Activated naive CD4-positive, alpha-beta T cell treated with anti-CD3 and anti-CD28 coated beads for 36 hours (primary cell): ENCODE measurements around the gene RGS11. TPM values are rescaled to one million over a fixed set of nuclear protein-coding genes. Genes with fewer than 3 reads are reported as not detected.
"Not testable (repeated sequence)": the region's sequence is repeated elsewhere in the genome, so short reads cannot be mapped to it uniquely, and the experiment has no call there.

ENCODE experiments used
- CTCF ChIA-PET: fragments of 350-600 bp; sonication (Branson Sonifier 250); formaldehyde crosslinking; loops from one replicate; lab custom pipeline; 2021; ENCODE audit warnings: antibody characterized with exemption; lab: Charles Lee
- DNase-seq: peaks from one replicate; pipeline ENCODE4 v3.0.0-alpha.2; 2020
- H3K27ac Mint-ChIP-seq: one replicate; pipeline ENCODE4 v1.8.0; 2021; ENCODE audit warnings: mild to moderate bottlenecking, mixed read lengths
- H3K27me3 Mint-ChIP-seq: one replicate; pipeline ENCODE4 v1.8.0; 2021; ENCODE audit warnings: low read depth, mixed read lengths
- H3K36me3 Mint-ChIP-seq: one replicate; pipeline ENCODE4 v1.8.0; 2021; ENCODE audit warnings: low read depth, mixed read lengths
- H3K4me1 Mint-ChIP-seq: one replicate; pipeline ENCODE4 v1.8.0; 2021; ENCODE audit warnings: low read depth, mixed read lengths
- H3K4me3 Mint-ChIP-seq: one replicate; pipeline ENCODE4 v1.8.0; 2021; ENCODE audit warnings: mild to moderate bottlenecking, moderate library complexity, mixed read lengths
- H3K9me3 Mint-ChIP-seq: one replicate; pipeline ENCODE4 v1.8.0; 2021; ENCODE audit warnings: mixed read lengths
- intact Hi-C: fragments of 100-400 bp; cut with micrococcal nuclease; formaldehyde crosslinking; loops from one replicate; pipeline ENCODE4 v1.15.1; 2023
- total RNA-seq, 2 experiments: library from RNA; stranded (reverse); gene quantifications; one replicate each; pipeline ENCODE4 v1.2.3, GENCODE V29; 2021

Gene RGS11
- total RNA-seq, 2 experiments from 2014 or later: 0.10 TPM; not detected in 1

DNA sequence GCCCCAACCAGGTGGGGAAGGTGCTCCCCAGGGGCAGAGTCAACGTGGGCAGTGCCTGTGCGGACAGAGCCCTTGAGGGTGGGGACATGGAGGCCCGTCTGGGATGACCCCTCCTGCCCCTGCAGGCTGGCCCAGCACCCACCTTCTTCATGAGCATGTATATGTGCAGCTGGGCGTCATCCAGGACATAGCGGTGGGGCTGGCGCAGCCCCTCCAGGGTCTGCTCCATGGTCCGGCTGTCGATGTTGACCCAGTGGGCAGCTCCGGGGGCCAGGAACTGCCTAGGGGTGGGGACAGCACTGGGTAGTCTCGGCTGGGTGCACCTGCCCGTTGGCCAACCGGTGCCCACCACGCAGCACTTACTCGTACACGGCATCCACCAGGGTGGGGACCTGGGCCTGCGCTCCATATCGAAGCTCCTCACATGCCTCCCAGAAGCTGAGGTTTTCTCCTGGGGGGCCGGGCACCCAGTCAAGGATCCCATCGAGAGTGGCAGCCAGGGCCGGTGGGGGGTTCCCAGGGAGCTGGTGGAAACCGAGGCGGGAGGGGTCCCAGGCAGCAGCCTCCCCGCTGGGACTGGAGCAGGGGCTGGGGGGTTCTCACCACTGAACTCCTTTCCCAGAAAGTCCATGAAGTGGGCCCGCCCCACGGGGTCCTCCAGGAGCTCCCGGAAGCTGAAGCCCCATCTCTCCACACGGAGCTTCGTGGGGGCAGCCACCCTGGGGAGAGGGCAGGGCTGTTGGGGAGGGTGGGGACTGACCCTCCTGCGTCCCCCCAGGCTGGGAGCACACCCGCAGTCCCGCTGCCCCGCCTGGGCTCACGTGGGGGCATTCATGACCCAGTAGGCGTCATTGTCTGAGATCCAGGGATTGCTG lies 5.1 kb downstream of the RGS11 start:
- intact Hi-C loops: no loop called here
- DNase-seq: no peak
- peaks cover 4% of the 10 kb centered on the region for H3K4me1 Mint-ChIP-seq
- peaks cover 4% of the 10 kb centered on the region for H3K27me3 Mint-ChIP-seq
- H3K27ac Mint-ChIP-seq: no peak overlapping the region
- no peaks in the 10 kb centered on the region for H3K9me3 Mint-ChIP-seq
- no peaks in the 10 kb centered on the region for H3K36me3 Mint-ChIP-seq
- CTCF ChIA-PET: no interaction called here
- no peak overlapping the region for H3K4me3 Mint-ChIP-seq

DNA sequence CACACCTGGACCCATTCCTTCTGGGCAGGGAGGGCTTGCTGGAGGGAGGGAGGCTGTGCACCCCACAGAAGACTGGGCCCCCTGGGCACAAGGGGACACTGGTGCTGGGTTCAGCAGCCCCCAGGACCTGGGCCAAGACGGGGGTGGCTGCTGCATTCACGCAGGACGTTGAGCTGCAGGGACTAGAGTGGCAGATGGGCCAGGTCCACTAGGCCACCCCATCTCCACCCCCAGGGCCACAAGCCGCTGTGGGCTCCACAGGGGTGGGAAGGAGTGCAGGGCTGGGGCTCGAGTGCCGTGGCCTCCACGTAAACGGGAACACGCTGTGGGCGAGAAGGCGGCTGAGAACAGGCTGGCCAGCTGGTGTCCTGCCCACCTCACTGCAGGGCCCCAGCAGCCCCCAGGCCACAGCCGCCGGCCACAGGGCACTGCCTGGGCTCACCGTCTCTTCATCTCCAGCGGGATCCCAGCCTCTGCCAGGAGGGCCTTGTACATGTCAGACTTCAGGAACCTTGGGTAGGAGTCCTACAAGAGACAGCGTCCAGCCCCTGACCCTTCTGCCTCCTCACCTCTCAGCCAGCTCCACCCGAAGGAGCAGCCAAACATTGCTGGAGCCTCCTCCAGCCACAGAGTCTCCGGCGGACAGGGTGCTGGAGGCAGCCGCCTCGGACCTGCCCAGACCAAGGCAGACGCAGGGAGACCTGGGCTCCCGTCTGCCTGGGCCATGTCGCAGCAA lies 6.5 kb downstream of the RGS11 start:
- Mint-ChIP-seq H3K9me3 (no peaks in the 10 kb centered on the region), H3K27me3 (no peaks in the 10 kb centered on the region), H3K27ac (no peak overlapping the region), H3K4me3 (no peak overlapping the region), H3K4me1 (no peaks in the 10 kb centered on the region), H3K36me3 (no peaks in the 10 kb centered on the region)
- DNase-seq: no peak
- intact Hi-C loops: no loop called here
- CTCF ChIA-PET: interaction anchor here (0.5 kb wide), 1 partner anchor 130 kb away, joined by 3 read pairs; no protein-coding TSS in a partner anchor

DNA sequence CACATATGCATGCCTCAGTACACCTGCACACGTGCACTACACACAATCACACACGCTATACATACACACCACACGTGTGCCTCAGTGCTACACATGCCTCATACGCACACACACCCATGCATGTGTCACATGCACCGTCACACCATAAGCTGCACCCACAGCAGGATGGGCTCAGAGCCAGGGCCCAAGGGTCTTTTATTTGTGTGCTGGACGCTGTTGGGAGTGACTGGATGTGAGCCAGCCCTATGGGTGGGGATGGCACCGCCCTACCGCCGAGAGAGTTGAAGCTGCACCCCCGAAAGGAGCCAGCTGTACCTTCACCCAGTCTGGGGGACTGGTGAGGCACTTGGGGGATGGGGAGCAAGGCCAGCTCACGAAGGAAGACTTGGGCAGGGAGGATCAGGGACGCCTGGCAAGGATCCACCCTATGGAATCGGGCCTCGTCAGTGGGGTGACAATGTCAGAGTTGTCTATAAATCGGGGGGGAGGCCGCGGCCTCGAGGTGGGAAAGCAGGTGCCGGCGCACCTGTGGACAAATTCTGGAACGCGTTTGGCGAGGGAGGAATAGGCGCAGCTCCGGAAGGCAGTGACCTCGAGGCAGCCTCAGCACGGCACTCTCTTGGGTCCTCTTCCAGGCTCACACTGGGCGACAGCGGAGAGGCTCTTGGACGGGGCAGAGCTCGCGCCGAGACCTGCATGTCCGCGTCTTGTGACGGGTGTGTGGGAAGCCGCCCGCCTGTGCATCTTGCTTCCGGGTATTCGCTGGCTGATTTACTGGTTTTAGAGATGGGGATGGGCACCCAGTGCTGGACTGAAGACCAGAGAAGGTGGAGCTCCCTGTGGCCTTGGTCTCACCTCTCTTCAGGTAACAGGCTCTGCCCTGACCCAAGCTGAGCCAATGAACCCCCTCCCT lies 7.3 kb downstream of the RGS11 start:
- Mint-ChIP-seq H3K27me3 (no peaks in the 10 kb centered on the region), H3K36me3 (peaks cover 1% of the 10 kb centered on the region), H3K4me3 (no peak overlapping the region), H3K9me3 (no peaks in the 10 kb centered on the region), H3K4me1 (no peaks in the 10 kb centered on the region), H3K27ac (no peak overlapping the region)
- CTCF ChIA-PET: interaction anchor here (0.5 kb wide), 1 partner anchor 129 kb away, joined by 3 read pairs; no protein-coding TSS in a partner anchor
- no peak for DNase-seq
- intact Hi-C loops: no loop called here

DNA sequence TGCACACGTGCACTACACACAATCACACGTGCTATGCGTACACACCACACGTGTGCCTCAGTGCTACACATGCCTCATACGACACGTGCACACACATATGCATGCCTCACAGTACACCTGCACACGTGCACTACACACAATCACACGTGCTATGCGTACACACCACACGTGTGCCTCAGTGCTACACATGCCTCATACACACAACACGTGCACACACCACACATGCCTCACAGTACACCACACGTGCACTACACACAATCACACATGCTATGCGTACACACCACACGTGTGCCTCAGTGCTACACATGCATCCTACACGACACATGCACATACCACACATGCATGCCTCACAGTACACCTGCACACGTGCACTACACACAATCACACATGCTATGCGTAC lies 8.2 kb downstream of the RGS11 start:
- not testable (repeated sequence) for H3K4me1 Mint-ChIP-seq, H3K36me3 Mint-ChIP-seq

DNA sequence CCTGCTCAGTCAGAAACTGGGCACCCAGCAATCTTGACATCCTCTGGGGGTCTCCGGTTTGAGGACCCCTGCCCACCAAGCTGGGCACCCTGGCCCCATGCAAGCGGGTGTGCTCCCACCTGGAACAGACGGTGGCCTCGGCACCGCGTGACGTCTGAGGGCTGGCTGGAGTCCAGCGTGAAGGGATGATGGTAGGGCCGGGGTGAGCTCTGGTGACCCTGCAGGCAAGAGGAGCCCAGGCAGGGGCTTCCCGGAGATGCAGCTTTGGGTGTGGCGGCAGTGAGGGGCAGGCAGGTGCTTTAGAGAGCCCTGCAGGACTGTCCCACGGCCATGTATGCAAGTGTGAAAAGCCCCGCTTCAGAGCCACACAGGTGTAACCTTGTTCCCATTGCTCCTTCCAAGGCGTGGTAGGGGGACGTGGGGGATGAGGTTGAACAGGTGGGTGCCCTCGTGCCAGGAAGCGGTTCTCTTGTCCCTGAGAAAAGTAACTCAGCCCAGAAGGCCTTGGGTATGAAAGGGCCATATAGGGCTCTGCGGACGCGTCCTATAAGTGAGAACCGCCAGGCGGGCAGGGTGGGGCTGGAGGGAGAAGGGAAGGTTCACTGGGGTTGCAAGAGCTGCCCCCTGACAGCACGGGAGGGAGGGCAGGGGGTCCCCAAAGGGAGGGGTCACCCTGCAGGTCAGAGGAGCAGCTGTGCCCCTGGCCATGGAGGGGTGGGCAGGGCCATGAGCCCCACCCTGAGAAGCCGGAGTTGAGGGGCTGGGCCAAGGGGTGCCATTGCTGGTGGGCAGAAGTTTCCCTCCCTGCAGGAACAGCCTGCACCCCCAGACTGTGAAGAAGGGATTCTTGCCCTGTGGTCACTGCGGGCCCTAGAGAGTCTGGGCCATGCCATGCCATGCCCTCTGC lies 9.2 kb downstream of the RGS11 start:
- CTCF ChIA-PET: no interaction called here

More for the DNA sequence above, 8.2 kb downstream of the RGS11 start:
- intact Hi-C loops, H3K4me3 Mint-ChIP-seq, H3K27ac Mint-ChIP-seq, DNase-seq, H3K27me3 Mint-ChIP-seq, H3K9me3 Mint-ChIP-seq, CTCF ChIA-PET: not testable (repeated sequence)

DNA sequence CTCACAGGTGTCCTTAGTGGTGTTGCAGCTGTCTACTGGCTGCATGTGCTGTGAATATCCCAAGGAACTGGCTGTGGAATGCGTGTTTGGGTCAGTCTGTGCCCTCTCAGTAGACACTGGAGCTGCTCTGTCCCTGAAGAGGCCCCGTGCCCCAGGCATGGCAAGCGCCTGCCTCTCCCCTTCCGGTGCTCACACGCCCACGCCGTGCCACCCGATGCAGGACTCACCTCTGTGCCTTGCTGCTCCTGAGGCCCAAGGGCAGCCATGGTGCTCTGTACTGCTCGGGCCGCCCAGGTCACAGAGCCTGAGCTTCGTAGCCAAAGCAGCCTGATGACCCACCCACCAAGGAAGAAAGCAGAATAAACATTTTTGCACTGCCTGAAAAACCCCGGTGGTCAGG lies 10.0 kb downstream of the RGS11 start:
- CTCF ChIA-PET: no interaction called here
- no peaks in the 10 kb centered on the region for H3K9me3 Mint-ChIP-seq
- intact Hi-C loops: no loop called here

More for the DNA sequence above, 9.2 kb downstream of the RGS11 start:
- Mint-ChIP-seq H3K36me3 (peaks cover 2% of the 10 kb centered on the region), H3K27ac (no peak overlapping the region), H3K9me3 (no peaks in the 10 kb centered on the region), H3K27me3 (no peaks in the 10 kb centered on the region), H3K4me1 (no peaks in the 10 kb centered on the region), H3K4me3 (no peak overlapping the region)
- intact Hi-C loops: no loop called here
- DNase-seq: no peak

DNA sequence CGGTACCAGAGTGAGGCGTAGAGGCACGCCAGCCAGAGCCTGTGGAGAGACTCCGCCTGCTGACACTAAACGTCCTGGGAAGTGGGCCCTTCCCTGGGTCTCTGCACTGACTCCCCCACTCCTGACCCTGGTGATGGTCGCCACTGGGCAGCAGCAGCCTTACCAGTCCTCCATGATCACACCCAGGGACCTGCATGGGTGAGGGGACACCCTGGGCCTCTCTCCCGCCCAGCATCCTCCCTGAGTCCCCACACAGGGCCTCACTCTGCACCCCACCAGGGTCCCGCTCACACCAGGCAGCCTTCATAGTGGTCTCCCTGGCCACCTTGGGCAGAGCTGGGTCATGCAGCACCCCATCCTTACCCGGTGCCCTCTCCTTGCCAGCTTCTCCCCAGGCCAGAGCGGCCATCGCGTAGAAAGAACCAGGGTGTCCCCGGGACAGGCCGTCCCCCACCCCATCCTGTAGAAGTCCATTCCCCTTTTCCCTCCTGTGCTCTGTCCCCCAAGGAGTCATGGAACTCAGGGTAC lies 10.7 kb downstream of the RGS11 start:
- Mint-ChIP-seq H3K27ac (no peak overlapping the region), H3K9me3 (no peaks in the 10 kb centered on the region), H3K27me3 (no peaks in the 10 kb centered on the region), H3K4me3 (no peak overlapping the region), H3K4me1 (no peaks in the 10 kb centered on the region), H3K36me3 (peaks cover 3% of the 10 kb centered on the region)
- no peak for DNase-seq
- CTCF ChIA-PET: no interaction called here
- intact Hi-C loops: no loop called here

More for the DNA sequence above, 10.0 kb downstream of the RGS11 start:
- DNase-seq: no peak
- Mint-ChIP-seq H3K4me1 (no peaks in the 10 kb centered on the region), H3K27me3 (no peaks in the 10 kb centered on the region), H3K4me3 (no peak overlapping the region), H3K36me3 (peaks cover 2% of the 10 kb centered on the region), H3K27ac (no peak overlapping the region)

DNA sequence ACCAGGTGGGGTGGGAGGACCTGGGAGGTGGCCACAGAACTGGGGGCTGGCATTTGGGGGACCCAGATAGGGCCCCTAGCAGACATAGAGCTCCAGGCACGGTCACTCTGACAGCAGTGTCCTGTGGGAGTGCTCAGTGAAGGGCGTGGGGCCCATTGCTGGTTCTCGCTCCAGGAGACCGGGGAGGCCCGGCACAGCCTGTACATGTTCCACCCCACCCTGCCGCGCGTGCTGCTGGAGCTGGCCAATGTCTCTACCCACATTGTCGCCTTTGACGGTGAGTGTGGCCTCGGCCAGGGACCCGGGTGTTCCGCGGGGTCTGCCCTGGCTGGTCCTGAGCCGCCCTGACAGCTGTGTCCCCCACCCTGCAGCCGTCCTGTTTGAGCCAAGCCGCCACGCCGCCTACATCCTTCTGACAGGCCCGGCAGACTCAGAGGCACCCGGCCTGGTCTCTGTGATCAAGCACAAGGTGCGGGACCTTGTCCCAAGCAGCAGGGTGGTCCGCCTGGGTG lies 11.2 kb downstream of the RGS11 start:
- no peak for DNase-seq
- Mint-ChIP-seq H3K36me3 (peaks cover 3% of the 10 kb centered on the region), H3K9me3 (no peaks in the 10 kb centered on the region), H3K27ac (no peak overlapping the region), H3K4me1 (no peaks in the 10 kb centered on the region), H3K4me3 (no peak overlapping the region), H3K27me3 (no peaks in the 10 kb centered on the region)
- CTCF ChIA-PET: no interaction called here
- intact Hi-C loops: no loop called here

DNA sequence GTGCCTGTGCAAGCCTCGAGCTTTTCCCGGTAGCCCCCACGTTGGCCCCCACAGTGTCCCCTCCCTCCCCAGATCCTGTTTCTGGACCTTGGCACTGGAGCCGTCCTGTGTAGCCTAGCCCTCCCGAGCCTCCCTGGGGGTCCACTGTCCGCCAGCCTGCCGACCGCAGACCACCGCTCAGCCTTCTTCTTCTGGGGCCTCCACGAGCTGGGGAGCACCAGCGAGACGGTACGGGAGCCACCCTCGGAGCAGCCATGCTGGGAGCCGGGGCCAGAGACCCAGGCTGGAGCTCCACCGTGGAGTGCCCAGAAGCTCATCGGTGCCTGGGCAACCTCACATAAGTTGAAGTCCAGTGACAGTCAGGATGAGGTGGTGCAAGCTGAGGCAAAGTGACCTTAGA lies 11.8 kb downstream of the RGS11 start:
- Mint-ChIP-seq H3K27ac (no peak overlapping the region), H3K9me3 (no peaks in the 10 kb centered on the region), H3K36me3 (peaks cover 3% of the 10 kb centered on the region), H3K4me1 (no peaks in the 10 kb centered on the region), H3K4me3 (no peak overlapping the region), H3K27me3 (no peaks in the 10 kb centered on the region)
- intact Hi-C loops: no loop called here
- DNase-seq: no peak
- CTCF ChIA-PET: interaction anchor here (0.6 kb wide), 1 partner anchor 15 kb away, joined by 4 read pairs; no protein-coding TSS in a partner anchor

DNA sequence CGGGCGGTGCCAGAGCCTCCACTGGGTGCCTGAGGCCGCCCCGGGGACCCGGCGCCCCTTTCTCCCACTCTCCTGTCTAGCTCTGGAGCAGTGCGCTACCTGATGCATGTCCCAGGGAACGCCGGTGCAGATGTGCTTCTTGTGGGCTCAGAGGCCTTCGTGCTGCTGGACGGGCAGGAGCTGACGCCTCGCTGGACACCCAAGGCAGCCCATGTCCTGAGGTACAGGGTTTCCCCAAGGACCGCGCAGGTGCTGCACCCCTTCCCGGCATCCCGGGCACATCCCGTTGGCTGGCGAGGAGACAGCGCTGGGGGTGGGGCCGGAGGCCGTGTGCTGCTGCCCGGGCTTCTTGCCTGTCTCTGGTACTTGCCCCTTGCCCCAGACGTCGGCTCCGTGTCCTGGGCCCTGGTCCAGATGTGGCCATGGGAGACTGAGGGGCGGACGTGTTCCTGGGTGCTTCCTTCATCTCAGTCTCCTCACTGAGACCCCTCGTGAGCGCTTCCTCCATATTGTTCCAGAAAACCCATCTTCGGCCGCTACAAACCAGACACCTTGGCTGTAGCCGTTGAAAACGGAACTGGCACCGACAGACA lies 12.5 kb downstream of the RGS11 start:
- no peaks in the 10 kb centered on the region for H3K4me1 Mint-ChIP-seq
- H3K27ac Mint-ChIP-seq: no peak overlapping the region
- H3K36me3 Mint-ChIP-seq: peaks cover 3% of the 10 kb centered on the region
- no peak for DNase-seq
- H3K27me3 Mint-ChIP-seq: no peaks in the 10 kb centered on the region
- H3K4me3 Mint-ChIP-seq: no peak overlapping the region
- CTCF ChIA-PET: interaction anchor here (0.6 kb wide), 1 partner anchor 16 kb away, joined by 4 read pairs; no protein-coding TSS in a partner anchor
- H3K9me3 Mint-ChIP-seq: no peaks in the 10 kb centered on the region
- intact Hi-C loops: no loop called here
